Measurements from ENCODE around the gene FILIP1L. TPM values are rescaled to one million over a fixed set of nuclear protein-coding genes. Genes with fewer than 3 reads are reported as not detected.

Gene FILIP1L
- total and polyA plus RNA-seq, 2 donors (not counting 1 experiment from before 2014, with no cell fraction given), result 0.32 to 0.48 TPM

DNA sequence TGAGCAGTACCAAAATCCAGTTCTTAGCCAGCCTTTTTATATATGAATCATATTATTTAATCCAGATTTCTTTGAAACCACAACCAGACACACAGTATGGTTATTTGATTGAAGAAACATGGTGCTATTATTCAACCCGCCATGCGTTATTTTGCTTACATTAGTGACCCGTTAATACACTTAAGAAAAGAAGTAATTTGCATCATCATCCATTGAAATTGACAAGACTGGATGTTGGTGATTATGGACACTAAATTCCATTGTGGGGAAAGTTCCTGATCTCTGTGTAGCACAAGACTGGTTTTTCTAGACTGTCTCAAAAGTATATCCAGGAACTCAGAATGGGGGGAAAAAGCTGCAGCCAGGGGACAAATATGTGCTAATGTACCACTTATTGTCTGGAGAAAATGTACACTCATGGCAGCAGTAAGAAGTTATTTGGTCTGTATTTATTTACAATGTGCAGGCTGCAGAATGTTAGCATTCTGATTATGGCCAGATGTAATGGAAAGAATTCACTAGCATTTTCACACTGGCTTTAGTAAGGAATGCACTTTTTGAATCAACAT, 80.3 kb downstream of the FILIP1L start:
- Histone ChIP-seq H3K27me3 (replicated peaks in 1 of 4; ENCODE audit: control extremely low read depth in 1 of 4, control insufficient read depth in 3 of 4, insufficient read depth in 4 of 4, low read length in 3 of 4) (no peaks in the 10 kb centered on the region), H3K79me2 (ENCODE audit: control insufficient read depth, insufficient read depth, low read length) (no peaks in the 10 kb centered on the region), H3K9me3 (ENCODE audit: control extremely low read depth in 1 of 3, control insufficient read depth in 2 of 3, insufficient read depth in 1 of 3, low read length in 2 of 3) (no peaks in the 10 kb centered on the region), H3K4me3 (ENCODE audit: control extremely low read depth in 1 of 5, extremely low read depth in 1 of 5, insufficient read depth in 1 of 5, low read depth in 2 of 5, low read length in 4 of 5) (no peak overlapping the region), H3K27ac (ENCODE audit: low read length in 2 of 2) (no peak overlapping the region), H3K36me3 (replicated peaks in 1 of 2; ENCODE audit: control extremely low read depth in 1 of 2, control insufficient read depth in 1 of 2, extremely low read depth in 1 of 2, insufficient read depth in 2 of 2, low read length in 1 of 2) (no peaks in the 10 kb centered on the region), H3K4me2 (replicated peaks; ENCODE audit: low read depth, low read length, poor library complexity, severe bottlenecking) (no peak overlapping the region), H3K9ac (ENCODE audit: low read length) (no peak overlapping the region), H4K20me1 (ENCODE audit: control insufficient read depth, insufficient read depth, low read length, poor library complexity, severe bottlenecking) (no peaks in the 10 kb centered on the region), H3K4me1 (ENCODE audit: control insufficient read depth in 2 of 2, insufficient read depth in 2 of 2, low read length in 2 of 2) (no peaks in the 10 kb centered on the region), H2AFZ (ENCODE audit: insufficient read depth, low read depth, low read length, poor library complexity, severe bottlenecking) (no peak overlapping the region)
- no CpG with 5 or more reads among the region's 3 CpGs for WGBS (ENCODE audit: insufficient coverage)
- Mint-ChIP-seq H3K27me3 (no peaks in the 10 kb centered on the region), H3K9me3 (ENCODE audit: insufficient read depth) (no peaks in the 10 kb centered on the region), H3K4me1 (peaks cover 5% of the 10 kb centered on the region), H3K27ac (no peak overlapping the region), H3K4me3 (no peak overlapping the region)
- CTCF ChIA-PET, result no interaction called here
- POLR2A ChIA-PET, result no interaction called here
- TF ChIP-seq CTCF (IDR thresholded peaks at IDR 0.05) (no peak), EZH2 (IDR thresholded peaks at IDR 0.05; ENCODE audit: borderline replicate concordance, insufficient read depth, low read depth, low read length, poor library complexity, severe bottlenecking) (no peak)
- intact Hi-C loops (cut with micrococcal nuclease), result no loop called here
- ATAC-seq (ENCODE audit: low read depth) (no peak), DNase-seq (no peak)

- Histone ChIP-seq H4K20me1 (ENCODE audit: control insufficient read depth, insufficient read depth, low read length, poor library complexity, severe bottlenecking) (no peaks in the 10 kb centered on the region), H3K9me3 (ENCODE audit: control extremely low read depth in 1 of 3, control insufficient read depth in 2 of 3, insufficient read depth in 1 of 3, low read length in 2 of 3) (no peaks in the 10 kb centered on the region), H3K79me2 (ENCODE audit: control insufficient read depth, insufficient read depth, low read length) (no peaks in the 10 kb centered on the region), H3K27ac (ENCODE audit: low read length in 2 of 2) (no peak overlapping the region), H3K9ac (ENCODE audit: low read length) (no peak overlapping the region), H3K4me1 (ENCODE audit: control insufficient read depth in 2 of 2, insufficient read depth in 2 of 2, low read length in 2 of 2) (no peaks in the 10 kb centered on the region), H2AFZ (ENCODE audit: insufficient read depth, low read depth, low read length, poor library complexity, severe bottlenecking) (no peak overlapping the region), H3K36me3 (replicated peaks in 1 of 2; ENCODE audit: control extremely low read depth in 1 of 2, control insufficient read depth in 1 of 2, extremely low read depth in 1 of 2, insufficient read depth in 2 of 2, low read length in 1 of 2) (no peaks in the 10 kb centered on the region), H3K27me3 (replicated peaks in 1 of 4; ENCODE audit: control extremely low read depth in 1 of 4, control insufficient read depth in 3 of 4, insufficient read depth in 4 of 4, low read length in 3 of 4) (no peaks in the 10 kb centered on the region), H3K4me2 (replicated peaks; ENCODE audit: low read depth, low read length, poor library complexity, severe bottlenecking) (no peak overlapping the region), H3K4me3 (ENCODE audit: control extremely low read depth in 1 of 5, extremely low read depth in 1 of 5, insufficient read depth in 1 of 5, low read depth in 2 of 5, low read length in 4 of 5) (no peak overlapping the region)
- ChIA-PET CTCF (no interaction called here), POLR2A (interaction anchor here (0.7 kb wide), 1 partner anchor 28 kb away, joined by 5 read pairs; no protein-coding TSS in a partner anchor)
- Mint-ChIP-seq H3K9me3 (ENCODE audit: insufficient read depth) (no peaks in the 10 kb centered on the region), H3K4me1 (peaks cover 5% of the 10 kb centered on the region), H3K4me3 (no peak overlapping the region), H3K27ac (no peak overlapping the region), H3K27me3 (no peaks in the 10 kb centered on the region)
- TF ChIP-seq EZH2 (IDR thresholded peaks at IDR 0.05; ENCODE audit: borderline replicate concordance, insufficient read depth, low read depth, low read length, poor library complexity, severe bottlenecking), result no peak
- TF ChIP-seq CTCF (IDR thresholded peaks at IDR 0.05), result no peak
- intact Hi-C loops (cut with micrococcal nuclease), result no loop called here
- DNase-seq (no peak), ATAC-seq (ENCODE audit: low read depth) (no peak)
- no CpG with 5 or more reads among the region's 1 CpG for WGBS (ENCODE audit: insufficient coverage)
These were observed 81.1 kb downstream of the FILIP1L start for GRCh38 chr3:100033184-100033583.

Data from B cell (primary cell).